SK-N-SH treated with all-trans-retinoic acid at 6 μM for 48 hours (cell line): ENCODE data around the gene JAKMIP1.

ENCODE experiments used
- ARNTL ChIP-seq: fragments of 450-650 bp; formaldehyde crosslinking; IDR thresholded peaks from 2 replicates; pipeline ENCODE4 v1.5.0; 2020; ENCODE audit warnings: low read depth, mild to moderate bottlenecking, moderate library complexity, borderline replicate concordance
- PATZ1 ChIP-seq: fragments of 250-450 bp; sonication (Bioruptor Pico); IDR thresholded peaks from 2 replicates; pipeline ENCODE4 v1.8.0; 2020; ENCODE audit warnings: mild to moderate bottlenecking, moderate library complexity, borderline replicate concordance
- POU6F1 ChIP-seq: fragments of 250-450 bp; sonication (Bioruptor Pico); IDR thresholded peaks from 2 replicates; pipeline ENCODE4 v1.8.0; 2021; ENCODE audit warnings: low read depth, mild to moderate bottlenecking, moderate library complexity, borderline replicate concordance
- PPARA ChIP-seq: fragments of 250-450 bp; sonication (Bioruptor Pico); IDR thresholded peaks from 2 replicates; pipeline ENCODE4 v1.5.0; 2020; ENCODE audit warnings: mild to moderate bottlenecking, borderline replicate concordance
- RARB ChIP-seq: fragments of 250-450 bp; sonication (Bioruptor Pico); IDR thresholded peaks from 2 replicates; pipeline ENCODE4 v1.8.0; 2021; ENCODE audit warnings: mild to moderate bottlenecking, moderate library complexity
- TOX ChIP-seq: fragments of 250-450 bp; sonication (Bioruptor Pico); IDR thresholded peaks from 2 replicates; pipeline ENCODE4 v1.8.0; 2021; ENCODE audit warnings: mild to moderate bottlenecking, moderate library complexity, borderline replicate concordance
- ZC3H10 ChIP-seq: fragments of 250-450 bp; sonication (Bioruptor Pico); IDR thresholded peaks from 2 replicates; pipeline ENCODE4 v1.5.1; 2021; ENCODE audit warnings: mild to moderate bottlenecking, moderate library complexity
- ZNF70 ChIP-seq: fragments of 450-650 bp; formaldehyde crosslinking; IDR thresholded peaks from 2 replicates; pipeline ENCODE4 v1.5.0; 2020; ENCODE audit warnings: mild to moderate bottlenecking, moderate library complexity
- ZNF8 ChIP-seq: fragments of 450-650 bp; formaldehyde crosslinking; IDR thresholded peaks from 2 replicates; pipeline ENCODE4 v1.5.0; 2020; ENCODE audit warnings: mild to moderate bottlenecking, moderate library complexity
- TF ChIP-seq, protein P1 (sequence below): fragments of 250-450 bp; sonication (Bioruptor Pico); IDR thresholded peaks from 2 replicates; pipeline ENCODE4 v1.5.1; 2020; ENCODE audit warnings: low read depth, mild to moderate bottlenecking, moderate library complexity

DNA sequence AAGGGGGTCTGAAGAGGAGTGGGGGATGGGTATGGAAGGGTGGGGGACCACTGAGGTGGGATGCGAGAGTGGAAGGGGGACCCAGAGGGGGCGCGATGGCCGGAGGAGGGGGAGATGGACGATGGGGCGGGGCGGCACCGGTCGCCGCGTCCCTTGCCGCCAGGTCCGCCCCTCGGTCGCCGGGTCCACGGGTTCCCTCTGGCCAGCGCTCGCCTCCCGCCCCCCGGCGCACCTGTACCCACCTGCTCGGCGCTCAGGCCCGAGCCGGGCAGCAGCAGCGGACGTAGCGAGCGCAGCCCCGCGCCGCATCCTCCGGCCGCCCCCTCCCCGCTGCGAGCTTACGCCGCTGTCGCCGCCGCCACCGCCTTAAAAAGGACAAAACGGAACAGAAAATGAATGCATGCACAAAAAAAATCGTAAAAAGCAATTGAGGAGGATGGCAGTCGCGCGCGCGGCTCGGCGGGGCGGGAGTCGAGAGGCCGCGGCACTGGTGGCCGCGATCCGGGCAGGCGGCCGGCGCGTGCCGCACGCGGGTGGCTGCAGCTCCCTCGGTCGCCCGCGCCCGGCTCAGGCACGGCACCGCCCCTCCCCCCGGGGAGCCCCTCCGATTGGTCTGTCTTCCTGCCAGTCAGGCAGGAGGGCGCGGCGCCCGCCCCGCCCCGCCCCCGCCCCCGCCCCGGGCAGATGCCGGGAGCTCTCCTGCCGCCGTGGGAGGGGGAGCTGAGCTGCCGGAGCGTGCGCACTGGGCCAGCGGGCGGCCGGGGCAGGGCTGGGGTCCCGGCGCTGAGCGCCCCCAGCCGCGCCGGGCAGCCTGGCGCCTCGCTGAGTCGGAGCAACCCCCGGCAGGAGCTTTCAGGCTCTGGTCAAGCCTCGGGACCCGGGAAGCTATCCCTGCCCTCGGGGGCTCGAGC is at the start of gene JAKMIP1:
- TF ChIP-seq ZNF70 (CRISPR knock-in tag) (no peak), TOX (CRISPR knock-in tag) (no peak), PATZ1 (CRISPR knock-in tag) (no peak), ZNF8 (CRISPR knock-in tag) (no peak), ZC3H10 (CRISPR knock-in tag) (no peak), PPARA (CRISPR knock-in tag) (no peak), POU6F1 (CRISPR knock-in tag) (no peak), RARB (CRISPR knock-in tag) (no peak), ARNTL (CRISPR knock-in tag) (no peak)
- TF ChIP-seq, protein P1, sequence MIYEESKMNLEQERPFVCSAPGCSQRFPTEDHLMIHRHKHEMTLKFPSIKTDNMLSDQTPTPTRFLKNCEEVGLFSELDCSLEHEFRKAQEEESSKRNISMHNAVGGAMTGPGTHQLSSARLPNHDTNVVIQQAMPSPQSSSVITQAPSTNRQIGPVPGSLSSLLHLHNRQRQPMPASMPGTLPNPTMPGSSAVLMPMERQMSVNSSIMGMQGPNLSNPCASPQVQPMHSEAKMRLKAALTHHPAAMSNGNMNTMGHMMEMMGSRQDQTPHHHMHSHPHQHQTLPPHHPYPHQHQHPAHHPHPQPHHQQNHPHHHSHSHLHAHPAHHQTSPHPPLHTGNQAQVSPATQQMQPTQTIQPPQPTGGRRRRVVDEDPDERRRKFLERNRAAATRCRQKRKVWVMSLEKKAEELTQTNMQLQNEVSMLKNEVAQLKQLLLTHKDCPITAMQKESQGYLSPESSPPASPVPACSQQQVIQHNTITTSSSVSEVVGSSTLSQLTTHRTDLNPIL = no peak
